Stimulated activated CD8-positive, alpha-beta memory T cell treated with anti-CD3 and anti-CD28 coated beads, Interleukin-4, amount 100 ng/mL, for 4 hours (primary cell): ENCODE data around the gene IL10.
"Not testable (repeated sequence)": the region's sequence is repeated elsewhere in the genome, so short reads cannot be mapped to it uniquely, and the experiment has no call there.

Experiments used
- DNase-seq, 2 donors: peaks; one replicate each; pipeline ENCODE4 v3.0.0-alpha.2; 2020; ENCODE audit warnings: low read depth in 2 of 2, low spot score in 1 of 2

Gene IL10

GRCh38 chr1:206768472-206769303, 3.6 kb downstream of the IL10 start:
- DNase-seq = no peak

GRCh38 chr1:206766251-206766856, 5.9 kb downstream of the IL10 start:
- DNase-seq = peak in 1 of 2 donors; percentile 56

DNA sequence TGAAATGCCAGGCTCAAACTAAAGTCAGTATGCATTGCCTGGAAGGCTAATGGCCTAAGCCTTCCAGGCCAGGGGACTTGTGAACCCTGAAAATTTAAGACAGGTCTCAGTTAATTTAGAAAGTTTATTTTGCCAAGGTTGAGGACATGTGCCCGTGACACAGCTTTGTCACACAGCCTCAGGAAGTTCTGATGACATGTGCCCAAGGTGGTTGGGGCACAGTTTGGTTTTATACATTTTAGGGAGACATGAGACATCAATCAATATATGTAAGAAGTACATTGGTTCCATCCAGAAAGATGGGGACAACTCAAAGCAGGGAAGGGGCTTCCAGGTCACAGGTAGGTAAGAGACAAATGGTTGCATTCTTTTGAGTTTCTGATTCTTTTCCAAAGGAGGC, 6.5 kb downstream of the IL10 start:
- DNase-seq = not testable (repeated sequence)

- DNase-seq = not testable (repeated sequence)
Observed at GRCh38 chr1:206762741-206763364, 9.4 kb downstream of the IL10 start.

DNA sequence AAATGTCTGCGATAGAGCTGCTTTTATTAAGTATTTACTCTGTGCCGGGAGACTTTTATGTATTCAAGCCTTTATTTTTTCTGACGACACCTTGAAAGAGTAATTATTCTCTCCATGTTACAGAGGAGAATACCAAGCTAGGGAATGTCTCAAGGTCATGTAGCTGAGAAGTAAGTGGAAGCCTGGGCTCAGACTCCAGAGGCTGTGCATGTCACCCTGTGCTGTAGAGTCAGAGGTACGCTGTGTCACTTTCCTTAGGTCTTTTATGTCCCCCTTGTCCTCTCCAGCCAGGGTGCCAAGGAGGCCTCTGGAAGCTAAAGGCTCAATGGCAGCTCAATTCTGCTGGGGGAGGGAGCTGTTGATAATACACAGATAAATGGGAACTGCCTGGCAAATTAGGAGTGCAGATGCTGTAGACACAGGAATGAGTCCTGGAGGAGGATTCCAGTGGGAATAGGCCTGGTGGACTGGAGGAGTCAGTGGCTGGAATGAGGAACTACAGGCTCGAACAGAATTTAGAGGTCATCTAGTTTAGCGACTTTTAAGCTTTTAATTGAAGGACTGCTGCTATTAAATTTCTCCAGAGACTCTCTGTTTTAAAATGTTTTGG, 11.0 kb downstream of the IL10 start:
- DNase-seq = no peak

DNA sequence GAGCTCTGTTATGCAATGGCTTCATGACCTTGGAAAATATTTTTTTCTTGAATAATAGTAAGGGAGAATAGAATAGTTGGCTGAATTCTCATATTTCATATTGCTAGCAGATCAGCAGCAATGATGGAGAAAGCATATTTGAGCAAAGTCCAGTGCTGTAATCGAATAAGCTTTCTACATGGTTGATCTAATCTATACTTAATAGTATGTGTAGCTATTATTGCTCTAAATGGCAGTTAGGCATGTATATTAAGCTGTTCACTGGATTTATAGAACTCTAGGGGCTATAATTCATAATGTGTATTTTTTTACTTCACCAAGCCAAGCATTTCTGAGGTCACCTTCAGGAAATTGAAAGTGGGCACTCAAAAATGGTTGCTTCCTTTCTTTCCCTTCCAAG, 11.7 kb downstream of the IL10 start:
- DNase-seq = no peak

DNA sequence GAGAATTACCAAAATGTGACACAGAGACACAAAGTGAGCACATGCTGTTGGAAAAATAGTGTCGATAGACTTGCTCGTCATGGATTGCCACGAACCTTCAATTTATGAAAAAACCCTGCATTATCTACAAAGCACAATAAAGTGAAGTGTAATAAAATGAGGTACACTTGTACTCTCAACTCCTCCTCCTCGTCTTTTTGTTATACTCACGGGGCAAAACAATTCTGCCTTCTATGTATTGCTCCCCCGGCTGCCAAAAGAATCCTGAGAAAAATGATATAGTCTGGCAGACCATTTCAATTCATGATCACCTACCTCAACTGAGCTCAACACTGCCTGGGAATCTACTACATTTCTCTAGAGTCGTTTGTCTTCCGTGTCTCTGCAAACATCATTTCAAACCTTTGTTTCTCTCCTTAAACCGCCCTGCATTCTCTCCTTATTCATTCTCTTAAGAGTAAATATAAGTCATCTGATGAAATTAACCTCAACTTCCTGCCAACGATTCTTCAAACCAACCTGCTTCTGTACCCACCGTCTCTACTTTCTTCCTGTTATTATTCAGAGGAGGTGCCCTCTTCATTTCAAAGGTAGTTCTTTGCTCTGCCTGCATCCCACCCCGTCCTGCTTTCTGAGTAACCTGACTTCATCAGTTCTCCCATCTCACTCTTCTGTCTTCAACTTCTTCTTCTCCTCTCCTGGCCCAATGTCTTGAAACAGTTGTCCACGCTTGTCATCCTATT, 14.6 kb downstream of the IL10 start:
- no peak for DNase-seq

DNA sequence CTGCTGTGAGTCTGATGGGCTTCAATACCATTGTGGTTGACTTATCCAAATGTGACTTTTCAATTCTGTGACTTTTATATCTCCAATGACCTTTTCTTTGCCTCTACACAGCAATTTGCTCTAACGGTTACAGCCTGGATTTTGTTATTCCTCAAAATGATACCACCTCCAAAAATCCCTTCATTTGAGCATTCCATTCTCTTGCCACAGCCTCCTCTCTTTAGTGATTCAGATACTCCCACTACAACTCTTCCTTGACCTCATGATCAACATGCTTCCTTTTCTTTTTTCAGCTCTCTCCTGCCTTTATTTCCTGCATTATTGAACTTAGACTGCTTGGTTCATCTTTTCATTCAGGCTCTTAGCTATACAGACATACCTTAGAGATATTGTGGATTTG, 18.3 kb downstream of the IL10 start:
- no peak for DNase-seq

GRCh38 chr1:206753141-206753540, 19.2 kb downstream of the IL10 start:
- DNase-seq = no peak

- no peak for DNase-seq
Observed at GRCh38 chr1:206752481-206752880, 19.8 kb downstream of the IL10 start.

DNA sequence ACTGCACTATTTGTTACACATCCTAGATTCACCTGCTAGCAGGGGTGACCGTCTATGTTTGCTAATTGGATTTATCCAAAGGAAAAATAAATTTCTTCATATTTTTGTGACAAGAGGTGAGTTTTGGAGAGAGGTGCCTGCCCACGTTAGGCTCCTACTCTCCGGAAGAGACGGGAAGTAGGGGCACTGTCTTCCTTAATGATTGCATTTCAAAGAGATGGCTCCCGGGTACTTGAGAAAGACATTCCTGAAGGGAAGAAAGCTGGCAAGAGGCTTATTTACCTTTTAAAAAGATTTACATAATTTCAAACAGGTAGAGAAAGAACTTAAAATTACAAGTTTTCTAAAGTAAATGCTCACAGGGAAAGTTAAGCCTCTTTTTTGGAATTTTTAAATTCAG, 20.4 kb downstream of the IL10 start:
- DNase-seq = no peak

GRCh38 chr1:206748348-206749030, 23.8 kb downstream of the IL10 start:
- no peak for DNase-seq

GRCh38 chr1:206745301-206745700, 27.0 kb downstream of the IL10 start:
- no peak for DNase-seq

DNA sequence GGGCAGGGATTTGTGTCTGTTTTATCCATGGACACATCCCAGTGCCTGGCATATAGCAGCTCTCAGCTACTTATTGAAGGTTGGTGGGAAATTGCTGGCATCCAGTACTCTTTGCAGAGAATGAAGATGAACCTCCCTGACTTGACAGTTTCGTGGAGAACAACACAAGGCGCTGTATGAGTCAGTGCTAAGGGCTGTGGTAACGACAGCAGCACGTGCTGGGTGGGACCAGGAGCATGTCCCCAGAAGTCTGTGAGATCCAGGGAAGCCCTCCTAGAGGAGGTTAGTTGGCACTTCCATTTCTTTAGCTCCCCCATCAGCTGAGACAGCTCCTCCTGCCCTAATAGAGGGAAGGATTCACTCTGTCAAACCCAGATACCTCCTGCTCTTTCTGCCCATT, 27.6 kb downstream of the IL10 start:
- DNase-seq = no peak

DNA sequence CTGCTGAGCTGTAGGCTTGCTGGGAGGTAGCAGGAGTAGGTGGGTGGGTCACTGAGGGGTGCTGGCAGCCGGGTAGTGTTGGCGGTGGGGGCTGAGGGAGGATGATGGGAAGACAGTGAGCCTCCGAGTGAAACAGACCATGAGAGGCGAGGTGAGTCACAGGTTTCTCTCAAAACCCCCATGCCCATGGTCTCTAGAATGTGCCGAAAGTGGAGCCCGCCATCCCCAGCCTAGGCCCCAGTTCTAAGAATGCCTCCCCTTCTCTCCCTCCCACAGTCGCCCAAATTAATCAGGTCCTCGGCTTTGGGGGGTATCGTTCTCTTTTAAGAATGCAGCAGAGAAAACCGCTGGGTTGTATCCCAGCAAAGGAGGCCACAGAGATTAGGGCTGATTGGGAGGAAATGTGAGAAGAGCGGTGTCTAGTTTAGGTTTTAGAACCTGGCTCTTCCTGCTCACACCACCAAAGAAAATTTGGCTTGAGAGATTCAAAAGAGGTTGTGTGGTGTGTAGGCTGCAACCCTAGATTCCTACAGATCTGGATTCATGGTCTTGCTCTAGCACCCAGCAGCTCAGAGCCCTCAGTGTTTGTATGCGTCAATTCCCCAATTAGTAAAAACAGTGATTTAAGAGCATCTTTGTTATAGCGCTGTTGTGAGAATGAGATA, 29.4 kb downstream of the IL10 start:
- DNase-seq = no peak

DNA sequence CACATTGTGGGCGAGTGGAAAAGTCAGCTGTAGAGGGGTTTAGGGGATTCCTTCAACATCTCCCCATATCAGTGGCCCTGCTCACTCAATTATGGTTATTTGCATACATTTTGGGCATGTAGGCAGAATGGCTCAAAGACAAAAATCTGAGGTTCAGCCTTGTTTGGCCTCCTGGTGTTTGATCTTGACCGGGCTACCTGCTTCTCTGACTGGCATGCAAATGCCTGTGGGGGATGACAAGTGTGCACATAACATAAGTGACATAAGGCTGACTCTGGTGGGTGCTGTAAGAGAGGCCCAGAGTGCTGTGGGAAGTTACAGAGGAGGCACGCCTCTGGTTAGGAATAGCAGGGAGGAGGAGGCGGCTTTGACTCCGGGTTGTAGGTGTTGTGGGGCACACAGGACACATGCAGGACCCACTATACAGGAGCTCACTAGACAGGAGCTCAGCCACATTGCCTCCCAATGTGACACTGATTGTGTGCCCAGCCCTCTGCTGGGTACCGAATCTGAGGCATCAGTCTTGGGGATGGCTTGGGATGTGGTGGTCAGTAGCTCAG, 31.1 kb downstream of the IL10 start:
- no peak for DNase-seq

- DNase-seq = no peak
Observed at GRCh38 chr1:206739411-206740076, 32.8 kb downstream of the IL10 start.

DNA sequence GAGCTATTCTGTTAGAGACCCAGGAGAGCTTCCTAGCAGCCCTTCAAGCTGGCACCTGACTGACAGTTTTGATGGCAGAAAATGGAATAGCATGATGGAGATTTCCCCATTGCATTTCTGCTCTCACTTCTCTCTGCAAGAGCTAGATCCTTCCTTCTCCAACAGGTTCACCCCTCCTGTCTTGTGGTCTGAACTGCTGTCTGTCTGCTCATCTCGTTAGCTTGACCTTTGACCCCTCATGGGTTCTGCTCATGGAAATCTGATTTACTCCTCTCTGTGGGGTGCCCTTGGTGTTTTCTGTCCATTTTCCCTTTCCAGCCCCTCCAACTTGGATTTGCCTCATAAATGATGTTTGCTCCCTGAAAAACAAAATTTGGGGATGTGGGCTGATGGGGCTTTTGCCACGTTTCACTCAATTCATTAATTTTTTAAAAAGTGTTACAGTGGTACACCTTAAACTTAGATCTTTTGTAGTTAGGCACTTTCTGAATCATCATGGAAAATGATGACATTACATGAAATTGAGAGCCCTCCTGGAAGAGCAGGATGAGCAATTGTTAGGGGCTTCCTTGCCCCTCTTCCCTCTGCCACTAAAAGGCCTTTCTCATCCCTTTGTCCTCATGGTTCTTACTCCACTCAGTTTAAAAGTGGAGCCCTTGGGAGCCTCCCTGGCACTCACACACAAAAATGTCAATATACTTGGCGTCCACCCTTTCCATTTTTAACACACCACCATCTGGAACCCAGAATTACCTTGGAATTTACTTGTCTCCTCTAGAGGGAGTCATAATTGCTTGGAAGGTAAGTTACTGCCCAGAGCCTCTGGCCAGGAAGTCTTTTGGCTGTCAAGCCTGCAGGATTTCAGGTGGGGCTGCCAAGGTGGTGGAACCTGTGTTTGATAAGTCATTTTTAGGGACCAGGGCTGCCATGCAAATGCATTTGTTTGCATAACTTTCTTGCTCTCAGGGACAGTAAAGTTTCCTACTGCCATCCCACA, 33.6 kb downstream of the IL10 start:
- DNase-seq = no peak
